SK-MEL-5 (cell line): ENCODE data around the gene SIRPA. TPM values are rescaled to one million over a fixed set of nuclear protein-coding genes. Genes with fewer than 3 reads are reported as not detected.

ENCODE experiments used
- DNase-seq: peaks from one replicate; pipeline ENCODE4 v3.0.0-alpha.2; 2016; ENCODE audit warnings: low read depth, low spot score
- in situ Hi-C: cut with HindIII; loops from 2 replicates; pipeline ENCODE4 v1.10.0; 2016; ENCODE audit warnings: low sequenced_read_pairs, high pct_unique_total_duplicates, low pct_unique_long_range_greater_than_20kb
- total RNA-seq: library from RNA; depleted of rRNA; stranded (reverse); fragments of >200 nt; shearing (Covaris generic); gene quantifications from 2 replicates; pipeline ENCODE4 v1.2.3, GENCODE V29; 2014

Gene SIRPA
- total RNA-seq, 1 experiment from 2014 or later, result 67.8 TPM

DNA sequence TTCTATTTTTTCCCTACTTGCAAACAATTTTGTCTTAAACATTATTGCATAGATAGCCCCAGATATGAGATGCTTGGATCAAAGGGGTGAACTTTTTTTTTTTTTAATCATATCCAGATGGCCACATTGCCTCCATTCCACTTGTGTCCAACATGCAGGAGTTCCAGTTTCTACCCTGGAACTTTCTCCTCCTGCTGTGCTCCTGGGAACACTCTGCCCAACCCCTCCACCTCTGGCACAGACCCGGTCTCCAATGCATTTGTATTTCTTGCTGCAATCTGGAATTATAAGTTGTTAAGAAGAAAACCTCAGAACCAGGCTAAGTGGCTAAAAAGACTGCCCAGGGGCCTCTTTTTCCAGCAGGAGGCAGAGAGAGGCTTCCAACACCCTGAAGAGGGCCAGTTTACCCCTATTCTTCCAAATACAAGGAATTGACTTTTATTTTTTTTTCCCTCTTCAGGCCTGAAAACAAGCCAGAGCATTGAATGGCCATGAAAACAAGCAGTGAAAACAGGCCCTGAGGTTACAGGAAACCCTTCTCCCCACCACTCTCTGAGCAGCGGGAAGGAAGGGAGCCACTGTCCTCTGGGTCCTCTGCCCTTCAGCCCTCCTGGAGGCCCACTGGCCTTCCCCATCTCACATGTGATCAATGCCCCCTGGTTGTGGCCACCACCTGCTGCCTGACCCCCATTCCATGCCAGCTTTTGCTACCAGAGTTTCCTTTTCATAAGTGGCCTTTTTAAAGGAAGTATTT is 54.3 kb downstream of the SIRPA start:
- in situ Hi-C loops, result no loop called here
- peak; percentile 43 for DNase-seq

DNA sequence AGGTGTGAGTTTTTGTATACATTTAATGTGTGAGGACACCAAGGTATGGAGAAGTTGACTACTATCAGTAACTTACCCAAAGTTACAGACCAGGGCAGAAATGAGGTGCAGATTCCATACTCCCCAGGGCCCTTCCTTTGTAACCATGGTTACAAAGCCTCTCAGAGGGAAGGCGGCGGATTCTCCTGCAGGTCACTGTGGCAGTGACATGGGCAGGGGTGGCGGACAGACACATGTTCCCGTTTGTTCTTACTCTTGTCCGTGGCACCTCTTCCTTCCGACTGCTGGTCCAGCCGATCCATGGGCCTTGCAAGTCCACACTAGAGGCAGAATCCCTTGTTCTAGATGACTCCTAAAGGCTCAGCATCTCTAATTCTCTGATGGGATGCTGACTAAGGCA is 55.6 kb downstream of the SIRPA start:
- in situ Hi-C loops, result no loop called here
- no peak for DNase-seq

DNA sequence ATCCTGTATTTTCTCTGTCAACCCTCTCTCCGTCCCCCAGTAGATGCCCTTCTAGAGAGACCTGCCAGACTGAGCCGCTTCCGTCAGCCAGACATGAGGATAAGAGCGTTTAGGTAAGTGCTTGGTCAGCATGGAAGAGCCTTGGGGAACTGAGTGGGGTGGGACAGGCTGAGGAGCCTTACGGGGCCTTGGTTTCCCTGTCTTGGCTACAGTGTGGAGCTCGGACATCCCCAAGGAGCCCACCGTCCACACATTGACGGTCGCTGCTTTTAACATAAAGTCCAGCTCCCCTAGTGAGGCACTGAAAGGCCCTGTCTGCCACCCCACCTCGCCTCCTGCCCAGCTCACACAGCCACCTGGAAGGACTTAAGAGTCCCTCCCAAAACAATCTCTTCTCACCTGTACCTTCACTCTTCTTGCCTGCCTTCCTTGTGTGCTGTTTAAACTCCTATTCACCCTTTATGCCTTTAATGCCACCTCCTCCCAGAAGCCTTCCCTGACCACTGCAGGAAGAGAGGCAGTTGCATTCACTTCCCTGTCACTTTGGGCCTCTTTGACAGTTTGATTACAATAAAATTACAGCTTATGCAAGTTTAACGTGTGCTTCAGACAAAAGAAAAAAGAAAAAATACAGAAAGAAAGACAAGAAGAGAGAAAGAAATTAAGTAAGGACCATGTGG is 56.4 kb downstream of the SIRPA start:
- in situ Hi-C loops, result no loop called here
- DNase-seq, result no peak

DNA sequence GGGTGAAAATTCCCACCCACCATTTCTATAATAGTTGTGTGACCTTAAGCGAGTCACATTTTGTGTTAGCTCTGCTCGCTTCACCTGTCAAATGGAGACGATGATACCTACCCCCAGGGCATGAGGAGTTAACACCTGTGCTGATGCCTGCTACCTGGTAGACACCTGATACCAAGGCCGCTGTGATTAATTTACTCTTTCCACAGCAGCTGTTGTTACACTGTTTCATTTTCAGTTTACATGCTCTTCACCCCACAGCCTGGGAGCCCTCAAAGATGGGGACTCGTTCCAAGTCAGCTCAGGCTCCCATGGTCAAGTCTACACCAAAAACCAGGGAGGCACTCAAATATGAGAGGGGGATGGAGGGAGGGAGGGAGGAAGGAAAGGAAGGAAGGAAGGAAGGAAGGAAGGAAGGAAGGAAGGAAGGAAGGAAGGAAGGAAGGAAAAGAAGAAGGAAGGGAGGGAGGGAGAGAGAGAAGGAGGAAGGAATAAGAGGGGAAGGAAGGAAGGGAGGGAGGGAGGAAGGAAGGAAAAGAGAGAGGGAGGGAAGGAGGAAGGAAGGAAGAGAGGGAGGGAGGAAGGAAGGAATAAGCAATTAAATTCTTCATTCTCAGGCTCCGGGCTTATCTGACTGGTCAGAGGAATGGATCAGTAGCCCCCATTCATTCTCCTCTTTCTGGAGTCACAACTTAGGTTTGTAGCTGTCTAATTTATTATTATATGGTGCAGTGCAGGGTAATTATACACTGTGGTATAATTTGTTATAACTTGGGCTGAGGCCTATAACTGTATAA is 57.7 kb downstream of the SIRPA start:
- in situ Hi-C loops, result no loop called here

DNA sequence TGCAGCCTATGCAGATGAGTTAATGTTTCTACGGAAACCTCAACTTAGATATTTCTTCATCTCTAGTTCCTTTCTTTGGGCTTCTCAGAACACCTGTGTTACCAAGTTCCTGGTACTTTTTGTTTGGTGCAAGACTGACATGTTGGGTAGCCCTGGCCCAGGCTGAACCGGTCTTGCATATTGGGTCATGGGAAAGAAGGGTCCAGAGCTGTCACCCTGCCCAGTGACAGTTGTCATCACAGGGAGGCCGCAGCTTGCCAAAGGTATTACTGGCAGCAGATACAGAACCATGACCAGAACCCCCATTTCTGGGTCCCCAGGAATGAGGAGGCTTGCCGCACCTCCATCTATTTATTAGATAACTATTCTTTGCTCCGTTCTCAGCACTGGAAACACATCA is 58.4 kb downstream of the SIRPA start:
- no peak for DNase-seq
- in situ Hi-C loops, result no loop called here

More for the DNA sequence above, 57.7 kb downstream of the SIRPA start:
- DNase-seq, result no peak

DNA sequence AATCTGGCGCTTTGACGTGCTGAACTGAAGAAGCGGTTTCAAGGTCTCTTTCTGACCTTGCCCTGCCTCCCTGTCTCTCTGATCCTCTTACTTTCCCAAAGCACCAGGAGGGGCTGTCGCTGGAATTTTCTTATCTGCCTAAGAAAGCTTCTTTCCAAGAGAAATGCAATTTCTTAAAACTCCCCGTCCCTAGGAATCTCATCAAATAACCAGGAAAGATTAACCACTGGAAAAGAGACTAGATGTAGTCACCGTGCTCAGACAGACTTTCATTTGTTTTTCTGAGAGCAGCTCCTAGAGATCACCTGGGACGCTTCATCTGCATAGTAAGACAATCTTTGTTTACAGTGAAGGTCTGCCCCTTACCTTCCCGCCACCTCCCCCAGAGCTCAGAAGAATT is 60.0 kb downstream of the SIRPA start:
- in situ Hi-C loops, result no loop called here
- no peak for DNase-seq

DNA sequence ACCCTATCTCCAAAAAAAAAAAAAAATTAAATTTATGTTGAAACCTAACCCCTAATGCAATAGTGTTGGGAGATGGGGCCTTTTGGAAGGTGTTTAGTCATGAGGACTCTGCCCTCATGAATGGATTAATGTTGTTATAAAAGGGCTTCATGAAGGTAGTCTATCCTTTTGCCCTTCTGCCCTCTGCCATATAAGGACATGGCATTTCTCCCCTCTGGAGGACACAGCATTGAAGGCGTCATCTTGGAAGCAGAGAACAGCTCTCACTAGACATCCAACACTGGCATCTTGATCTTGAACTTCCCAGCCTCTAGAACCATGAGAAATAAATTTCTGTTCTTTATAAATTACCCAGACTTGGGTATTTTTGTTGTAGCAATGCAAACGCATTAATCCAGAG is 63.2 kb downstream of the SIRPA start:
- in situ Hi-C loops, result no loop called here
- DNase-seq, result no peak

DNA sequence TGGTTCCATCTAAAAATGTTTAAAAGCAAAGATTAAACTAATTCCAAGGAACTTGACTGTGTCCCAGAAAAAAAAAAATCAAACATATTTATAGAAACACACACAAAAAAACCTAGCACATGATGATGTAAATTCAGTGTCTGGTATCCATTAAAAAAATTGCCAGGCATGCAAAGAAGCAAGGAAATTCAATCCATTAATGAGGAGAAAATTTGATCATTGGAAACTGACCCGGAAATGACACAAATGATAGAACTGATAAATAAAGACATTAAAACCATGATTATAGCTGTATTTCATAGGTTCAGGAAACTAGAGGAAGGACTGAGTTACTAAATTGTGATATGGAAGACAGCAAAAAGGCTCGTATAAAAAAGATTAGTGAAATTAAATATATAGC is 63.9 kb downstream of the SIRPA start:
- in situ Hi-C loops, result no loop called here
- DNase-seq, result no peak

DNA sequence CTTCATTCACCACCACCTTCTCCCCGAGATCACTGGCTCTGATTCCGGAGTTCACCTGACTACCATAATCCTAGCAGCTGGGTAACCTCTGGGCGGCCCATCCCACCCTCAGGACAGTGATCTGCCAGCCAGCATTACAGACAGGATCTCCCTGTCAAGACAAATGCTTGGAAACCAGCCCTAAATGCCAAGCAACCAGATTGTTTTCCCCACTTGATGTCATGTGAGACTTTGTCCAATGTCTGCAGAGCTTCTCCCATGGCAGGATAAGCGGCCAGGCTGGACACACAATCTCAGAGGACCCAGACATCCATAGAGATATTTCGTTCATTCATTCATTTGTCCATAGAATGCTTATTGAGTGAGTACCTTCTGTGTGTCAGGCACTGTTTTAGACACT is 66.2 kb downstream of the SIRPA start:
- in situ Hi-C loops, result no loop called here
- DNase-seq, result no peak

DNA sequence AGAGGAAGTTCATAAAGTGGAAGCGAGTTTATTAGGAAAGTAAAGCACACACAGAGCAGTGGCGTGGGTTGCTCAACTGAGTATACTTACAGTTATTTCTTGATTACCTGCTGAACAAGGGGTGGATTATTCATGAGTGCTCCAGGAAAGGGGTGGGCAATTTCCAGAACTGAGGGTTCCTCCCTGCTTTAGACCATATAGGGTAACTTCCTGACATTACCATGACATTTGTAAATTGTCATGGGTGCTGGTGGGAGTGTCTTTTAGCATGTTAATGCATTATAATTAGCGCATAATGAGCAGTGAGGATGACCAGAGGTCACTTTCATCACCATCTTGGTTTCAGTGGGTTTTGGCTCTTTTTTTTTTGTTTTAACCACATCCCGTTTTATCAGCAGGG is 68.9 kb downstream of the SIRPA start:
- in situ Hi-C loops, result no loop called here
- peak; percentile 98 for DNase-seq

DNA sequence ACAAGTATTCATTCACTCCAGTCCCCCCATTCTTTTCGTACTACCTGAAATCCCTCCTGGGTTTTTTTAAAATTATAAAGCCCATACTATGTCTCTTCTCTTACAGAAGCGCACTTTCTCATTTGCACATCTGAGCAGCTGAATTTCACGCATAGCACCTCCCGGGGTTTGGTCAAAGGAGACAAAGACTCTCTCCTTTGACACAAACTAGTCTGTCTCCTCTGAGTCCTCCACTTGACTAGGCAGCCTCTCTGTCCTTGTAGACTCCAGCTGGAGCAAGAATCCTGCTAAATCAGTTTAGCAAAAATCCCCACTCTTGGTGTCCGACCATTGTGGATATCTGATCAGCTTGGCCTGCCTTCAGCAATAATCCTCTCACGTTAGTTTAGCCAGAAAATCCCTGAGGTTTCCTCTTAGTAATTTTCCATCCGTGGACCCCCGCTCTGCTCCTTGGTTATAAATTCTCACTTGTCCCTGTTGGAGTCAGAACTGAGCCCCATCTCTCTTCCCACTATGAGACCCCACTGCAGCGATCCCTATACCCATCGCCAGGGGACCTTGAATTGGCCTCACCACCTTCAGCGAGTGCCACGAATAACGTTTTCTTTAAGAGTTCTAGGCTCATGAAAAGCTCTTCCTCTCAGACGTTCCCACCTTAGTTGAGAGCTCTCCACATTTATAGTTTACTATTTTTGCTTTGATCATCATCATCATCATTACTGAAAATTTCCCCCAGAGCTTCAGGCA is 69.6 kb downstream of the SIRPA start:
- in situ Hi-C loops, result no loop called here
- DNase-seq, result peak; percentile 48

DNA sequence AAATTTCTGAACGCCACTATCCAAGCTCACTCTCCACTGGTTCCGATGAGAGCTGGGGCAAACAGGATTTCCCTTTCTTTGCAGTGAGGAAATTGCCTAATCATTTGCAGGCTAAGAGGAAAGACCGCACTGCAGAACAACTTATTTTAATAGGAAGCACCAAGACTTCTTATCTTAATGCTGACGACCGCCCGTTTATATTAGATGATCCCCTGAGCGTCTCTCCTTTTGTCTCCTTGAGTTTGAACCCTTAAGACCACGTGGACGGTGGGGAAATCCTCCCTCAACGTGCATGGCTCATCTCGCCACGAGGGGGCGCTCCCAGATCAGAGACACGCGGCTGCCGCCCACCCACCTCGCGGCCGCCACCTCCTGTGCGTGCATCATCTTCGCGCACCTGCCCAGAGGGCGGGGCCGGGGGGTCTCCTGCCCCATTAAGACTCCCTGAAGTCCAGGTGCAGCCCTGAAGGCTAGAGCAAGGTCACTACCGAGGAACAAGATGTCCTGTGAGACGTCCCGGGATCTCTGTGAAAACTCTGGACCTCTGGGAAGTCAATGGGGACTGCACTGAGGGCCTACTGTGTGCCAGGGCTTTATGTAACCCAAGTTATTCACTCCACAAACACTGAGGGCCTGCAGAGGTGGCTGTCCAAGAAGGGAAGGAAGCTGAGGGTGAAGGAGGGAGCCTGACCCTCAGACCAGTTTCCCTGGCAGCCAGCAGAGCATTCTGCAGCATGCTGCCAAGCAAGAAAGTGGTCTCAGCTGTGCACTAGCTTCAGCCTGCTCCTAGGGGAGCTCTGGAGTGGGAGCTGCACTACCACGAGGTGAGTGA is 70.5 kb downstream of the SIRPA start:
- in situ Hi-C loops, result no loop called here
- peak; percentile 87 for DNase-seq

DNA sequence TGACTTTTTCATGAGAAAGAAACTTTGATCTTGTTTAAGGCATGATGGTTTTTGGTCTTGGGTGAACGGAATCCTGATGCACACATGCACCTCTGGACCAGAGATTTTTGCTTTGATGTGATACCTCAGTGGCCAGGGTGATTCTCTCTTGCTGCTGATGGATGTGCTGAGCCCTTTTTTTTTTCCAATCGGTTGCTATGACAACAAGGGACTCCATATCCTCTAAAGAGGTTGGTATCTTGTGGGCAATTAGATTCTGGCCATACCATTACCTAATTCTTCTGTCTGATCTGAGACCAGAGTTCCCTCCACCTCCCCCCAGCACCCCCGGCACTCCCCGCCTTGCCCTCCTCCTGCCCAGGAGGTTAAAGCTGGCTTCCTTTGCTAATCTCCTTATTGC is 73.8 kb downstream of the SIRPA start:
- no peak for DNase-seq
- in situ Hi-C loops, result no loop called here

DNA sequence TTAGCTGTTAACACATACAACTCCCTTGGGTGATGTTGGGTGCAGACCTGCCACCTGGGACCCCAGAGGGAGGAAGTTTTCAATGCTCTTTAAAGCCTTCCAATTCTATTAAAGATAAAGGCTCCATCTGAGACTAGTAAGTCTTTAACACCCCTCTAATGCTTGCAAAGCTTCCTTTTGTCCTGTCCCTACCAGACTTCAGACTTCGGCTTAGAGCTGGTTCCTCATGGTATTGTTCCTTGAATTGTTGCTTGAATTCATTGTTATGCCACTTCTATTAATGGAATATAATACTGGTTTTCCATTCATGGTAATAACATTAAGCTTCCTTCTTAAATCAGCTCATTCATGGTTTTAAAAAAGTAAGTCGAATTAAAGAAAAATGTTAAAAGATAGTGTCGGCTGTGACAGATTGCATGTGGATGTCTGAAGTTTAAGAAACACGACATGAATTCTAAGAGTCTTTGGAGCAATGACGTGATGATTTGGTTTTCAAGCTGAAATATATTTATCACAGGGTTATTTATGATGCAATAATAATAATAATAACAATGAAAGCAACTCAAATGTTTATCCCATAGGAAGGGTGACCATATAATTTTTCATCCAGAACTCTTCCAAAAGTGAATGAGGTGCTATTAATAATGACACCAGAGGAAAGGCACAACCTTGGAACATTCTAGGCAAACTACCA is 76.8 kb downstream of the SIRPA start:
- in situ Hi-C loops, result no loop called here

DNA sequence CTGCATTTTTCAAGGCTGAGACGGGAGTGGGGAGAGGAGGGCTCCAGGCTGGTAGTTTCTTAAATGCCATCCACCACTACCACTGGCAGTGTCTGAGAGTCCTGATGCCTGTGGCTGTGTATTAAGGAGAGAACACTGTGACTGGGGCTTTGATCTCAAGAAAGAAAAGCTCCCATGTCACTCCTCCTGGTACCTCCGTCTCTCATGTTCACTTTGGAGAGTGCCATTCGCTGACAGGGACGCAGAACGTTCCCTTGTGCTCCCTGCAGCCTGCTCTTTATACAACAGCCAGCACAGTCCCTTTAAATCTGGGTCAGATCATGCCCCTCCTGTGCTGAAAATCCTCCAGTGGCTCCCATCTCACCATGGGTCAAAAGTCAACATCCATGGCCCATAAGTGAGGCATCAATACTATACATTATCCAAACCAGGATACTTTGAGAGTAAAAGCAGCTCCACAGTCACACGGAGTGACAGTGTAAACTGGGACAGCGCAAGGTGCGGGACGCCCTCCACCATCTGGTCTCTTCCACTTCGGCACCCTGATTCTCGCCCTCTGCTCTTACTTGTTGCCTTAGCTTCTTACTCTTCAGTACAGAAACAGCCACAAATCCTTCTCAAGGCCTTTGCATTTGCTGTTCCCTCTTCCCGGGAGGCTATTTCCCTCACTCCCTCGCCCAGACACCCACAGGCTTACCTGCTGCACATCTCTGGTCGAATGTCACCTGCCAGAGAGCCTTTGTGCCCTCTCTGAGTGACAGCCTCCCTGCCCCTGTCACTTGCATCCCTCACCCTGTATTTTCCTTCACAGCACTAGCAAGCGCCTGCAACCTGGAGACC is 78.6 kb downstream of the SIRPA start:
- no peak for DNase-seq
- in situ Hi-C loops, result no loop called here

More for the DNA sequence above, 76.8 kb downstream of the SIRPA start:
- DNase-seq, result no peak

DNA sequence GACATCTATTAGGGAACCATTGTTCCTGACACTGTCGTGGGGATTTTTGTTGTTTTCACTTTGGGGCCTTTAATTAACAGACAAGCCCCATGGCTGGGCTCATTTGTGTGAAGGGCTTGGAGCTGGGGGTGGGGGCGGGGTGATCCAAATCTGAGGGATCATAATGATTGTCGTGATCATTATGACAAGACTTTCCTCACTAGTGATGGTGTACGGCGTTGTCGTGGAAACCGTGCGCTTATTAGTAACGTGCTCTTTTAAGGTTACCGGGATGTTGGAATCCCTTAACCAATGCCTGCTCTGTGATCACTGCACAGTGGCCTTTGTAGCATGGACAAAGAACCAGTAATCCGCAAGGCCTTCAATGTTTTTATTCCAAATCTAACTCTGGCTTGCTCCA is 80.1 kb downstream of the SIRPA start:
- no peak for DNase-seq
- in situ Hi-C loops, result no loop called here
